Dendritic cell treated with granulocyte-macrophage colony-stimulating factor and Interleukin-4, amounts not matched to agents 40 ng/mL and 50 ng/mL, for 4 days (primary cell): ENCODE data around the gene SOAT1.
"Not testable (repeated sequence)": the region's sequence is repeated elsewhere in the genome, so short reads cannot be mapped to it uniquely, and the experiment has no call there.

Source experiments
- H3K27ac Mint-ChIP-seq: one replicate; pipeline ENCODE4 v1.8.0; 2022; ENCODE audit warnings: mild to moderate bottlenecking, mixed read lengths
- H3K27me3 Mint-ChIP-seq: one replicate; pipeline ENCODE4 v1.8.0; 2022; ENCODE audit warnings: mild to moderate bottlenecking, mixed read lengths
- H3K36me3 Mint-ChIP-seq: one replicate; pipeline ENCODE4 v1.8.0; 2022; ENCODE audit warnings: low read depth, mixed read lengths
- H3K4me1 Mint-ChIP-seq: one replicate; pipeline ENCODE4 v1.8.0; 2022; ENCODE audit warnings: low read depth, mixed read lengths
- H3K4me3 Mint-ChIP-seq: one replicate; pipeline ENCODE4 v1.8.0; 2022; ENCODE audit warnings: mild to moderate bottlenecking, moderate library complexity, mixed read lengths
- H3K9me3 Mint-ChIP-seq: one replicate; pipeline ENCODE4 v1.8.0; 2022; ENCODE audit warnings: mixed read lengths
- intact Hi-C: fragments of 100-400 bp; cut with micrococcal nuclease; formaldehyde crosslinking; loops from one replicate; pipeline ENCODE4 v1.15.0; 2022

SOAT1 gene

DNA sequence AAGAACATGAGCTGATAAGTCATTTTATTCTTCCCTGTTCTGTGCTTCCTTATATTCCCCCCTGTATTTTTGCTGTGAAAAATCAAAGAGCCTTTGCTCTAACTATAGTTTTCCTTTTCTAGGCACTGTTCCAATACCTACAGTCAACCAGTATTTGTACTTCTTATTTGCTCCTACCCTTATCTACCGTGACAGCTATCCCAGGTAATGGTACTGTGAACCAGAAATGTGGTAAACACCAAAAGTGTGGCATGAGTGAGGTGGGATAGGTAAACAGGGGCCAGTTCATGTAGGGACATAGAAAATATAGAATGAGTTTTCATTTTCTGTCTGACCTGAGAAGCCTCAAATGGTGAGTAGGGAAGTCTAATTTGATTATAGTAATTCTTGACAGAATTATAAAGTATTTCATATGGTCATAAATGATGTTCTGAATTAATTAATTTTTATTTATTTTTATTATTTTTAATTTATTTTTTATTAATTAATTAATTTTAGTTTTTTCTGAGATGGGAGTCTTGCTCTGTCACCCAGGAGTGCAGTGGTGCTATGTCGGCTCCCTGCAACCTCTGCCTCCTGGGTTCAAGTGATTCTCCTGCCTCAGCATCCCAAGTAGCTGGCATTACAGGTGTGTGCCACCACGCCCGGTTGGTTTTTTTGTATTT lies 49.3 kb downstream of the SOAT1 start:
- H3K4me1 Mint-ChIP-seq, result peaks cover 23% of the 10 kb centered on the region
- H3K27me3 Mint-ChIP-seq, result no peaks in the 10 kb centered on the region
- intact Hi-C loops, result loop anchor here (10.0 kb wide), 1 partner anchor 228 kb away; no protein-coding TSS in a partner anchor
- H3K36me3 Mint-ChIP-seq, result peaks cover 93% of the 10 kb centered on the region
- no peak overlapping the region for H3K4me3 Mint-ChIP-seq
- H3K27ac Mint-ChIP-seq, result no peak overlapping the region
- no peaks in the 10 kb centered on the region for H3K9me3 Mint-ChIP-seq

DNA sequence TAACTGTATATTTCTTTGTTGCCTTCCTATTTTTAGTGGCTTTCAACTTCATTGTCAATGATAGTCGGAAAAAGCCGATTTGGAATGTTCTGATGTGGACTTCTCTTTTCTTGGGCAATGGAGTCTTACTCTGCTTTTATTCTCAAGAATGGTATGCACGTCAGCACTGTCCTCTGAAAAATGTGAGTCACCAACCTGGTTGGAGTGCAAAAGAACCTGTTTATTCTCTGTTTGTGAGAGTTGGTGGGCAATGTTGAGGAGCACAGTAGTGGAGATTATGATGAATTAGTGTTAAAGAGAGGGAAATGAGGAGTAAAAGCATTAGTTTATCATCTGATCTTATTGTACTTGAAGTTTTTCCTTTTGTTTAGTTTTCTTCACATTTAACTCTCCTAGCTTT lies 57.7 kb downstream of the SOAT1 start:
- H3K4me1 Mint-ChIP-seq, result peaks cover 5% of the 10 kb centered on the region

DNA sequence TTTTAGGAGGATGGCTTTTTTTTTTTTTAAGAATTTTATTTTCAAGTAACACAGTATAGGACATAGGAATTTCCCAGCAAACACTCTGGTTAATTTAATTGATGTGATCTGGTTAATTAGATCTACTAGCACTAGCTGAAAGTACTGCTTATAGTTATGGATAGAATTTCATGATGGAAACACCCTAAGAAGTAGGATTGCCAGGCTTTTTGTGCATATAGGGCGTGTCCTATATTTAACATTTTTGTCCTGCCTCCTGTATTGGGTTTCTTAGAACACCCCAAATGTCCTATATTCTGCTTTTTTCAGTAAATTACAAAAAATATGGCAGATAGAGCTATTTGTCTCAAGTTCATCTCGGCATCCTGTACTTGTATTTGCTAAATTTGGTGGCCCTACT lies 58.6 kb downstream of the SOAT1 start:
- H3K27ac Mint-ChIP-seq, result no peak overlapping the region
- intact Hi-C loops, result no loop called here
- H3K4me3 Mint-ChIP-seq, result no peak overlapping the region

More for the DNA sequence above, 57.7 kb downstream of the SOAT1 start:
- Mint-ChIP-seq H3K27me3 (no peaks in the 10 kb centered on the region), H3K9me3 (no peaks in the 10 kb centered on the region), H3K27ac (peak overlapping the region; percentile 6), H3K36me3 (peaks cover 98% of the 10 kb centered on the region), H3K4me3 (no peak overlapping the region)
- intact Hi-C loops, result no loop called here

DNA sequence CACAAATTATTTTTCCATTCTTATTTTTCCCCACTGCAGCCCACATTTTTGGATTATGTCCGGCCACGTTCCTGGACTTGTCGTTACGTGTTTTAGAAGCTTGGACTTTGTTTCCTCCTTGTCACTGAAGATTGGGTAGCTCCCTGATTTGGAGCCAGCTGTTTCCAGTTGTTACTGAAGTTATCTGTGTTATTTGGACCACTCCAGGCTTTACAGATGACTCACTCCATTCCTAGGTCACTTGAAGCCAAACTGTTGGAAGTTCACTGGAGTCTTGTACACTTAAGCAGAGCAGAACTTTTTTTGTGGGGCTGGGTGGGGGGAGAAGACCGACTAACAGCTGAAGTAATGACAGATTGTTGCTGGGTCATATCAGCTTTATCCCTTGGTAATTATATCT lies 59.9 kb downstream of the SOAT1 start:
- Mint-ChIP-seq H3K27ac (no peak overlapping the region), H3K4me3 (no peak overlapping the region), H3K9me3 (no peaks in the 10 kb centered on the region), H3K4me1 (peaks cover 5% of the 10 kb centered on the region), H3K36me3 (peaks cover 90% of the 10 kb centered on the region), H3K27me3 (no peaks in the 10 kb centered on the region)
- intact Hi-C loops, result no loop called here

More for the DNA sequence above, 58.6 kb downstream of the SOAT1 start:
- H3K9me3 Mint-ChIP-seq, result no peaks in the 10 kb centered on the region
- peaks cover 98% of the 10 kb centered on the region for H3K36me3 Mint-ChIP-seq
- H3K27me3 Mint-ChIP-seq, result no peaks in the 10 kb centered on the region
- H3K4me1 Mint-ChIP-seq, result peaks cover 5% of the 10 kb centered on the region

DNA sequence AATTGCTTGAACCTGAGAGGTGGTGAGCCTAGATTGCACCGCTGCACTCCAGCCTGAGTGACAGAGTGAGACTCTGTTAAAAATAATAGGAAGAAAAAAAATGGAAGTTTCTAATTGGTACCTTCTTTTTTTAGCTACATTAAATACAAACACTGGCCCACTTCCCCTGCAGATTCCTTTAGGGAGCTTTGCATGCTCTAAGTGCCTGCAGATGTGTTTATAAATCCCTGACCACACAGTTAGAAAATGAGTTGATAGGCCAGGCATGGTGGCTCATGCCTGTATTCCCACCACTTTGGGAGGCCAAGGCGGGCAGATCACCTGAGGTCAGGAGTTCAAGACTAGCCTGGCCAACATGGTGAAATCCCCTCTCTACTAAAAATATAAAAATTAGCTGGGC lies 68.0 kb downstream of the SOAT1 start:
- not testable (repeated sequence) for H3K27me3 Mint-ChIP-seq, H3K4me3 Mint-ChIP-seq, H3K9me3 Mint-ChIP-seq, H3K27ac Mint-ChIP-seq, H3K4me1 Mint-ChIP-seq
- H3K36me3 Mint-ChIP-seq, result peaks cover 11% of the 10 kb centered on the region
- intact Hi-C loops, result loop anchor here (10.0 kb wide), 1 partner anchor 137 kb away; the partner anchor contains the start of gene ABL2

DNA sequence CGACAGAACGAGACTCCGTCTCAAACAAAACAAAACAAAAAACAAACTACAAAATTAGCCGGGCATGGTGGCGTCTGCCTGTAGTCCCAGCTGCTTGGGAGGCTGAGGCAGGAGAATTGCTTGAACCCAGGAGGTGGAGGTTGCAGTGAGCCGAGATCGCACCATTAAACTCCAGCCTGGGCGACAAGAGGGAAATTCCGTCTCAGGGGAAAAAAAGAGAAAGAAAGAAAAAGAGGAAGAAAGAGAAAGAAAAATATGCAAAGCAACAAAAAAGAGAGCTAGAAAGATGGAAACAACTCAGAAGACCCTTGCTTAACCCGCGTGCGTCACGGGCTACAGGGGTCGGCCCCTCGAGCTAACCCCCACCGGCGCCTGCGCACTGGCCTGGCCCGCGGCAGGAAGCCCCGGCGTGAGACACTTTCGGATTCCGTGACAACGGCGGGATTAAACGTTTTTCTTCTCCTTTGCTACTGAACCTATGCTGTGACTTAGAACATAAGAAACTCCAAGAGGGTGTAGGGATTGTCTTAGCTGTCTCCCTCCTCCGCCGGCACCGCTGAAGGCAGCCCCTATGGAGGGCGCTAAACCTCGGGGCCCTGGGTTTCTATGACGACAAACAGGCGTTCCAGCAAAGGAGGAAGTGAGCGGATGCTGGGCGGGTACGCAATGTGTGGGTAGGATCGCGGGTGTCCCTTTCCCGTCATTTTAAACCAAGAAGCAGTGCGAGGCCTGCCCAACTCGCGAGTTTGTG lies 71.9 kb downstream of the SOAT1 start, which contains the start of gene AXDND1:
AXDND1 (plus strand) TSS at position 630 of the 751 bp plus-strand sequence. CDS start 539 bp downstream, outside the sequence.
- H3K9me3 Mint-ChIP-seq, result no peaks in the 10 kb centered on the region
- no peaks in the 10 kb centered on the region for H3K36me3 Mint-ChIP-seq
- H3K4me1 Mint-ChIP-seq, result peaks cover 7% of the 10 kb centered on the region
- H3K4me3 Mint-ChIP-seq, result peak within 1 kb of the TSS; percentile 80
- no peaks in the 10 kb centered on the region for H3K27me3 Mint-ChIP-seq
- intact Hi-C loops, result loop anchor here (1.0 to 10.0 kb wide), 4 partner anchors 72 to 833 kb away; partner anchors contain the start of genes ABL2, FAM20B and SOAT1
- peak within 1 kb of the TSS; percentile 94 for H3K27ac Mint-ChIP-seq

DNA sequence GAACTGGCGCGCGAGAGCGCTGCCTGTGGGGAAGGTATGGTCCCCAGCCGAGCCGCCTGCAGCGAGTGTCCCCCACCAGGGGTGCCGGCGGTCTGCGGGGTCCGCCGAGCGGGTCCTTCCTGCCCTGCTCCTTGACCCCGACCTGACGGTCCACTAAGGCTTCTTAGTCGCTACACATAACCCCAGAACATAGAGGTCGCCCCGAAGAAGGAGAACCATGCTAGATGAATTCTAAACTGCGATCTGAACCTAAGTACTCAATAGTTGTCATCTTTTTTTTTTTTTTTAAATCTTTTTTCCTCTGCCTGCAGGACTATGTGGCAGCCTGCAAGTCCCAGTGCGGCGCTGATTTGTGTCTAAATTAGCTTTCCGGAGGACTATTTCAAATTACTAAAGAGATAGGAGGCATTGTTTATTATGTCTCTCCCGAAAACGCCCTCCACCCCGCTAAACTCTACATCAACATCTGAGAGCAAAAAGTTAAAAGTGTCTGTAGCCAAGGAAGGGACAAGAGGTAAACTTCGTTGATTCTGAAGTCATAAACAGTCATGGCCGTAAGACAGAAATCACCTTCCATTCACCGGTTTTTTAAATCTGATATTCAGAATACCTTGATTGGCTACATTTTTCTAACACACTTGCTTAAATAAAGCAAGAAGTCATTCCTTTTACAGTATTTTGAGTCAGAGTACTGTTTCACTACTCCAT lies 72.7 kb downstream of the SOAT1 start:
- H3K27ac Mint-ChIP-seq, result peak overlapping the region; percentile 94
- H3K4me3 Mint-ChIP-seq, result peak overlapping the region; percentile 80
- intact Hi-C loops, result loop anchor here (5.0 to 10.0 kb wide), 3 partner anchors 141 to 834 kb away; partner anchors contain the start of genes ABL2 and FAM20B
- no peaks in the 10 kb centered on the region for H3K36me3 Mint-ChIP-seq
- peaks cover 7% of the 10 kb centered on the region for H3K4me1 Mint-ChIP-seq
- no peaks in the 10 kb centered on the region for H3K9me3 Mint-ChIP-seq
- H3K27me3 Mint-ChIP-seq, result no peaks in the 10 kb centered on the region

DNA sequence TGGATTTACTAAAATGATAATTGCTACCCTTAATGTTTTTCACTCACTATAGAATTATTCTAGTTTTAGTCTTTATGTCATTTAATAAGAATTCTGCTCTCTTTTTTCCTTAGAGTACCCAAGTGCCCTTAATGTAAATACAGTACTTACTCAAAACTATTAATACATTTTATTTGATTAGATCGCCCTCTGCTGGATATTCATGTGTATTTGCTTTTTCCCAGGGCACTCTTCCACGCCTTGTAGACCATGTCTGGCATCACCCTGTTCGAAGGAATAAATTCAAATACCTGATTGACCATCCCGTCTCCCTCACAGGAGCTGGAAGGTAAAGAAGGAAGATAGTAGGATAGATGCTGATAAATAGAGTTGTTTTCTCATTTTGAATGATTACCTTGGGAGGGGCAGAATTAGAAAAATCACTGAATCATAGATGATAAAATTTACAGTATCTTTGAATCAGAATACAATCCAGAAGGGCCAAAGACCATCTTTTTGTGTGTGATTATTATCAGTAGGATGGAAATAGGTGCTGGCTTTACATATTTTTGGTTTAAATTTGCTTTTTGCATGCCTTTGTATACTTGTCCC lies 76.2 kb downstream of the SOAT1 start:
- Mint-ChIP-seq H3K4me3 (no peak overlapping the region), H3K9me3 (no peaks in the 10 kb centered on the region), H3K36me3 (no peaks in the 10 kb centered on the region), H3K27ac (no peak overlapping the region), H3K4me1 (peaks cover 6% of the 10 kb centered on the region), H3K27me3 (no peaks in the 10 kb centered on the region)
- intact Hi-C loops, result loop anchor here (1.0 to 10.0 kb wide), 5 partner anchors 119 to 838 kb away; partner anchors contain the start of genes ABL2 and FAM20B

DNA sequence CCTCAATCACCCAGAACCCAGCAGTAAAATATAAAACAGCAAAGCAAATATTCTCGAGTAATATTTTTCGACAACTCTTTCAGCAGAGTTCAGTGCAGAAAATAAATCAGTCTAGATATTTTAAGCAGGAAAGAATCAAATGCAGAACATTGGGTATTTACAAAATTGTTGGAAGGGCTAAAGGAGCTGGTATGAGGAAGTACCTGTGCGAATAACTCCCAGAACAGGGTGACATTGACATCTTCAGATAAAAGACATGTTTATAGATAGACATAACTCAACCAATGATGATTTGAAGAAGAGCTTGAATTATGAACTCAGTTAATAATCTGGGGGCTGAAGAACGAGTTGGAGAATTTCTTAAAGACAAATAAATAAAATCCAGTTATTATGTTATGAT lies 78.6 kb downstream of the SOAT1 start:
- no peaks in the 10 kb centered on the region for H3K36me3 Mint-ChIP-seq
- H3K4me1 Mint-ChIP-seq, result no peaks in the 10 kb centered on the region
- H3K27ac Mint-ChIP-seq, result no peak overlapping the region
- intact Hi-C loops, result no loop called here
- H3K27me3 Mint-ChIP-seq, result no peaks in the 10 kb centered on the region
- H3K9me3 Mint-ChIP-seq, result no peaks in the 10 kb centered on the region
- no peak overlapping the region for H3K4me3 Mint-ChIP-seq

DNA sequence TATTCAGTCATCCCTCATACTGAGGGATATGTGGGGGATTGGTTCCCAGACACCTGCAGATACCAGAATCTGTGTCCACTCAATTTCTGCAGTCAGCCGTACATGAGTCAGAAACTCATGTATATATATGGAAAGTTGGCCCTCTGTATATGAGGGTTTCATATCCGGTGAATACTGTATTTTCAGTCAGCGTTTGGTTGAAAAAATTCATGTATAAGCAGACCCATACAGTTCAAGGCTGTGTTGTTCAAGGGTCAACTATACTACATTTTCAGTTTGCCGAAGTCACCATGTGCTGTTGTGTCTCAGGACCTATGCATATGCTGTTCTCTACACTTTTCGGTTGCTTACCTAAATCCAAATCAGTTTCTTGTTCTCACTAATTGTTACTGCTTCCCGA lies 82.6 kb downstream of the SOAT1 start:
- Mint-ChIP-seq H3K36me3 (no peaks in the 10 kb centered on the region), H3K27ac (no peak overlapping the region), H3K9me3 (no peaks in the 10 kb centered on the region), H3K4me3 (no peak overlapping the region), H3K27me3 (no peaks in the 10 kb centered on the region), H3K4me1 (no peaks in the 10 kb centered on the region)
- intact Hi-C loops, result no loop called here

DNA sequence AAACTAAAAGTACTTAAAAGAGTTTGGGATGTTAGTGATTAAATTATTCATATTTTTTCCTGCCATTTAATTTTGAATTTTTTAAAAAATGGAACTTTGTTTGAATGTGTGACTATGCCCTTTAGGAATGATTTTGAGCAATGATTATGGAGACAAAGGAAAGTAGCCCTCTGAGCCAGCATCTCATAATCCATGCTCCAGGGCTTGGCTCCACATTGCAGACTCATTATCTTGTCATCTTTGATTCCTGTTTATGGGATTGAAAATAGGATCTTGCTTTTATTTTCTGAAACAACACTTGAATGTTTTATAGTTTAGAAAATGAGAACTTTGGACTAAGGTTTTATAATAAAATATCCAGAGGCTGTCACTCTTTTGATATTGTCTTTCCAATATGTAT lies 86.7 kb downstream of the SOAT1 start:
- Mint-ChIP-seq H3K27ac (no peak overlapping the region), H3K36me3 (no peaks in the 10 kb centered on the region), H3K4me1 (no peaks in the 10 kb centered on the region), H3K27me3 (no peaks in the 10 kb centered on the region), H3K9me3 (no peaks in the 10 kb centered on the region), H3K4me3 (no peak overlapping the region)
- intact Hi-C loops, result no loop called here

DNA sequence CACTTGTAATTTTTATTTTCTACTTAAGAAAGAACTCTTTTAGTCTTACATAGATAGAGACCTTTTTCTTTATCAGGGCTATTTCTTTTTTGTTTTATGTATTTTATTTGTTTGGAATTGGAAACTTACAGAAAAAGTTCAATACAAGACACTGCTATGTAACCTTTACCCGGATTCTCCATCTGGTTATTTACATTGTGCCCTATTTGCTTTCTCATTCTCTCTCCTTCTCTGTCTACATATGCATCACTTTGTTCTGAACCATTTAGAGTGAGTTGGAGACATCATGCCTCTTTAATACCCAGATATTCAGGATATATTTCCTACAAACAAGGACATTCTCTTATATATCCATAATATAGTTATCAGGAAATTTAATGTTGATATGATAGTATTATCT lies 90.4 kb downstream of the SOAT1 start:
- no peaks in the 10 kb centered on the region for H3K36me3 Mint-ChIP-seq
- H3K27ac Mint-ChIP-seq, result no peak overlapping the region
- no peak overlapping the region for H3K4me3 Mint-ChIP-seq
- no peaks in the 10 kb centered on the region for H3K9me3 Mint-ChIP-seq
- no peaks in the 10 kb centered on the region for H3K27me3 Mint-ChIP-seq
- intact Hi-C loops, result no loop called here
- H3K4me1 Mint-ChIP-seq, result no peaks in the 10 kb centered on the region

DNA sequence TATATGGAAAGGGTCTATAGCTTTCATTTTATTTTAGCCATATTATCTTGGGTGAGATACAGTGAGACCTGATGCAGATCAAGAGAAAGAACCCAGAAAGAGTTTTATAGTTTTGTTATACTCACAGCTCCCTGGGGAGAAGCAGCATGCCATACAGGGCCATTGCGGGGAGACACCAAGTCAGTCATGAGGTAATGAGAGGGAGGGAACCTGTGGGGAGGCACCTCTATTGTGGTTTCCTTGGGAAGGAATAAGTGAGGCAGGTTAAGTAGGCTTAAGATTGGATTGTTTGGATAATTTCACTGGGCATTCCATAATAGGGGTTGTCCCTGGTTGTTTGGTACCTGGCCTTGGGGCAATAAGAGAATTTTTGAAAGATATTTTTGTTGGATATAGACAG lies 91.9 kb downstream of the SOAT1 start:
- intact Hi-C loops, result no loop called here
- Mint-ChIP-seq H3K27ac (no peak overlapping the region), H3K27me3 (no peaks in the 10 kb centered on the region), H3K4me3 (no peak overlapping the region), H3K4me1 (no peaks in the 10 kb centered on the region), H3K36me3 (no peaks in the 10 kb centered on the region), H3K9me3 (no peaks in the 10 kb centered on the region)
